ENCODE data around the gene COL23A1. TPM values are rescaled to one million over a fixed set of nuclear protein-coding genes. Genes with fewer than 3 reads are reported as not detected.

The COL23A1 gene
- total RNA-seq, 4 donors from 2014 or later: 0.93 to 4.6 (median 2.4) TPM

DNA sequence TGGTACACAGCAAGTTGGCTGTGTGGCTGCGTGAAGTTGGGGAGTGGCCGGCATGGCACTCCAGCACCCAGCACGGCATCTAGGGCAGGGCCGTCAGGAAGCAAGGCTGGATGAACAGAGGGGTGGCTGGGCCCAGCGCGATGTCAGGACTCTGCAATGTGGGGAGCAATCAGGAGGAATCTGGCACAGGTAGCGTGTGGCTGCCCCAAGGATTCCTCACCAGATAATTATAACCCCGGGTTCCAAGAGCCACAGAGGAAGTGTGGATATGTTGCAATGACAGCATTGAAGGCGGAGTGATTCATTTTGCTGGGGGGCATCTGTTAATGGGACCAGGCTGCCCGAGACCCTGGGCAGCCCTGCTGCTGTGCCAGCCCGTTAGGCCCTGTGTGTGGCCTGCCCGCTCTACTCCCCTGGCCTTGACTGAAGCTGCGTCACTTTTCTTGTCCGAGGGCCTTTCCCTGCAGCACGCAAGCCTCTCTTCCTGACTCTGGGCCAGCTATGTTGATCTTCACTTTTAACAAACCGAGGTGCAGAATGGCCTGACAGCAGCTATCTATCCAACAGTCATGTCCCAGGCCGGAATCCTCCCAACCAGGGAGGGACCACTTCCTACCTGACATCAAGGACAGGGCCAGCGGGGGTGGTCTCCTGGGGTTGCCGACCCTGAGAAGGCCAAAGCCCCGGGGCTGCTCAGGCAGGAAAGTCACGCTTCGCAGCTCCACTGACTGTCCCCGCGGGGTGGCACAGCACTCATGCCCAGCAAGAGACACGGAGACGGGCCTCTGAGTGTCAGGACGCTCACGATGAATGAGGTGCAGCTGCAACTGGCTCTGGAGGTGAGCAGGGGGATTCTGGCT, 239.6 kb downstream of the COL23A1 start:
- no peaks in the 10 kb centered on the region for H3K4me1 ChIP-seq
- ATAC-seq: no peak
- WGBS, 2 donors (ENCODE audit: low coverage in 1 of 2): 85 to 93% methylated on average over 4 to 11 of the region's 28 CpGs
- TF ChIP-seq POLR2A (IDR thresholded peaks at IDR 0.05): no peak
- TF ChIP-seq, protein P1, sequence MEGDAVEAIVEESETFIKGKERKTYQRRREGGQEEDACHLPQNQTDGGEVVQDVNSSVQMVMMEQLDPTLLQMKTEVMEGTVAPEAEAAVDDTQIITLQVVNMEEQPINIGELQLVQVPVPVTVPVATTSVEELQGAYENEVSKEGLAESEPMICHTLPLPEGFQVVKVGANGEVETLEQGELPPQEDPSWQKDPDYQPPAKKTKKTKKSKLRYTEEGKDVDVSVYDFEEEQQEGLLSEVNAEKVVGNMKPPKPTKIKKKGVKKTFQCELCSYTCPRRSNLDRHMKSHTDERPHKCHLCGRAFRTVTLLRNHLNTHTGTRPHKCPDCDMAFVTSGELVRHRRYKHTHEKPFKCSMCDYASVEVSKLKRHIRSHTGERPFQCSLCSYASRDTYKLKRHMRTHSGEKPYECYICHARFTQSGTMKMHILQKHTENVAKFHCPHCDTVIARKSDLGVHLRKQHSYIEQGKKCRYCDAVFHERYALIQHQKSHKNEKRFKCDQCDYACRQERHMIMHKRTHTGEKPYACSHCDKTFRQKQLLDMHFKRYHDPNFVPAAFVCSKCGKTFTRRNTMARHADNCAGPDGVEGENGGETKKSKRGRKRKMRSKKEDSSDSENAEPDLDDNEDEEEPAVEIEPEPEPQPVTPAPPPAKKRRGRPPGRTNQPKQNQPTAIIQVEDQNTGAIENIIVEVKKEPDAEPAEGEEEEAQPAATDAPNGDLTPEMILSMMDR (IDR thresholded peaks at IDR 0.05): no peak
- no peak for TF ChIP-seq EP300 (IDR thresholded peaks at IDR 0.05)
- no peak for TF ChIP-seq POLR2AphosphoS5 (IDR thresholded peaks at IDR 0.05)
- no peak overlapping the region for H3K4me3 ChIP-seq
- peaks cover 14% of the 10 kb centered on the region for H3K27me3 ChIP-seq
- no peaks in the 10 kb centered on the region for H3K9me3 ChIP-seq
- no peak overlapping the region for H3K27ac ChIP-seq
- no peaks in the 10 kb centered on the region for H3K36me3 ChIP-seq

DNA sequence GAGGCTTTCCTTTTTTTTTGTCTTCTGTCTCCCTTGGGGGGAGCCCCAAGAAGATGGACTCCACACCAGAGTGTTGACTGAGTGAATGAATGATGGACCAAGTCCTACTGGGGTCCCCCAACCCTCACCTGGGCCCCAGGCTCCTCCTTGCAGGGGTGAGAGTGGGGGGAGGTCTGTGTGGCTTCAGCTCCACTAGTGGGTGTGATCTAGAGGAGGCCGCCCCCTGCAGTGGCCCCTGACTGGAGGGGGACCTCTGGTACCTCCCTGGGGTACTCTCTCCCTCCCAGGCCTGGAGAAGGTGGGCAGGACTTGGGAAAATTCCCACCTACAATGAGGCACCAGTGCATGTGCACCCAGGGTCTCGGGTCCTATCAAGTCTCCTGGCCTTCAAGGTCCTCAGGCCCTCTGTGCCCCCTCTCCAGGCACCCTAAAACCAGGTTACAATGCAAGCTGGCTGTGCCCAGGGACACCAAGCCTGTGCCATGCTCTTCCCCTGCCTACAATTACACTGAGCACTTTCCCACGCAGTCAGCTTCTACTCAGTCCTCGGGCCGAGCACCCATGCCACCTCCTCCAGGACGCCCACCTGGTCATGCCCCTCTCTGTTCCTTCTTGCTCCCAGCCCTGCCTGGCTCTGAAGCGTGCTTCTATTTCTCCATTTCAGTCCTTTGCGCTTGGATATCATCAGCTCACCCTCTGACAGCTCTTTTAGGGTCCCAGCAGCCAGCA, 240.4 kb downstream of the COL23A1 start:
- ATAC-seq: no peak
- WGBS, 2 donors (ENCODE audit: low coverage in 1 of 2): 95 to 97% methylated on average over 4 to 6 of the region's 8 CpGs
- no peak overlapping the region for H3K4me3 ChIP-seq
- TF ChIP-seq POLR2A (IDR thresholded peaks at IDR 0.05) (no peak), EP300 (IDR thresholded peaks at IDR 0.05) (no peak), POLR2AphosphoS5 (IDR thresholded peaks at IDR 0.05) (no peak)
- TF ChIP-seq, protein P1 (IDR thresholded peaks at IDR 0.05): no peak
- H3K4me1 ChIP-seq: no peaks in the 10 kb centered on the region
- peaks cover 12% of the 10 kb centered on the region for H3K27me3 ChIP-seq
- no peaks in the 10 kb centered on the region for H3K36me3 ChIP-seq
- H3K9me3 ChIP-seq: no peaks in the 10 kb centered on the region
- no peak overlapping the region for H3K27ac ChIP-seq

DNA sequence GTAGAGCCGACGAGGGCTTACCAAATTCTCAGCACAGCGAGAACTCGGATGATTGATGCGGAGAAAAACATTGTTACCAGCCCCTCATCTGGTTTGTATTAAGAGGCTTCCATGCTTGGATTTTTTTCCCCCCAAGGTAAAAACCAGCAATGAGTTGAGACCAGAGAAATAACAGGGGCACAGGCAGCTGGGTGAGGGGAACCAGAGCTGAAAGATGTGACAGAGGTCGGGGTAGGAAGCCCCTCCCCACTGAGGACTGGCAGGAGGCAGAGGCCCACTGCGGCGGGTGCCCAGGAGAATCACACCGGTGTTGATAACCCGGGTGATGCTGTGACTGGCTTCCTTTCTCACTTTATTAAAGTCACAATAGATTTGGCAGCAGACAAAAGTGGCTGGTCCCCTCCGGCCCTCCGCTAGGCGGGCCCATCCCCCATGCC, 241.1 kb downstream of the COL23A1 start:
- no peaks in the 10 kb centered on the region for H3K9me3 ChIP-seq
- TF ChIP-seq, protein P1 (IDR thresholded peaks at IDR 0.05): no peak
- TF ChIP-seq POLR2A (IDR thresholded peaks at IDR 0.05): no peak
- no peak overlapping the region for H3K4me3 ChIP-seq
- 68 to 69% methylated on average over 6 to 7 of the region's 13 CpGs for WGBS, 2 donors (ENCODE audit: low coverage in 1 of 2)
- no peaks in the 10 kb centered on the region for H3K4me1 ChIP-seq
- no peaks in the 10 kb centered on the region for H3K36me3 ChIP-seq
- H3K27me3 ChIP-seq: peaks cover 9% of the 10 kb centered on the region
- ATAC-seq: no peak
- no peak overlapping the region for H3K27ac ChIP-seq

DNA sequence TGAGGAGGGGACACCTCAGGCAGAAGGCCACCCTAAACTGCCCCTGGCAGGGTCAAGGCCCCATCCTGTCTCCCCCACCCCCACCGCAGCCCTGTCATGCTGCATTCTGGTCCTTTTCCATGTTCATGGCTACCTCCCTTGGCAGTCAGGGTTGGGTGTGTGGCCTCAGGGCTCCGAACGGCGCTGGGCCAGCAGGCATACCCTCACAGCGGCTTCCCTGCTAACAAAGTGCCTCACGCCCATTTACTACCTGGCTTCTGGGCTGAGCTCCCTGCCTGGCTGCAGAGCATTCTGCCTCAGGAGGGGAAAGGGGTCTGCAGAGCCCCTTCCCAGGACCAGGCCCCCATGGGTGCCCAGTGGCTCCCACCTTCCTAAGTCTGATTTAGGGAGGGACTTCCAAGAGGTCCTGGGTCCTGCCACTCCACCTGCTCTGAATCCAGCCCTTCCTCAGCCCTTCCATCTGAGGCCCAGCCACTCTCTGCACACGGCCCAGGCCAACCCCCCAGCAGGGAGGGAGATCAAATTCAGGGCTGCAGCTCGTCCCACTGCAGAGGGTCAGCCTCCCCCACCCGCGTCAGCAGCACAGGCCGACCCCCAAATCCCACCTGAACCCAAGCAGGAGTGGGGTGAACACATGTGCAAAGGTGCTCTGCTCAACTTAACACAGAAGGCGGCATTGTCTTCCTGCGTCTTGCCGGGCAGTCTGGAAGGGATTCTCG, 241.7 kb downstream of the COL23A1 start:
- H3K36me3 ChIP-seq: no peaks in the 10 kb centered on the region
- H3K4me1 ChIP-seq: no peaks in the 10 kb centered on the region
- H3K4me3 ChIP-seq: no peak overlapping the region
- H3K9me3 ChIP-seq: no peaks in the 10 kb centered on the region
- H3K27ac ChIP-seq: no peak overlapping the region
- no peak for ATAC-seq
- TF ChIP-seq EP300 (IDR thresholded peaks at IDR 0.05) (no peak), POLR2A (IDR thresholded peaks at IDR 0.05) (no peak), POLR2AphosphoS5 (IDR thresholded peaks at IDR 0.05) (no peak)
- TF ChIP-seq, protein P1 (IDR thresholded peaks at IDR 0.05): no peak
- peaks cover 6% of the 10 kb centered on the region for H3K27me3 ChIP-seq
- WGBS, 2 donors (ENCODE audit: low coverage in 1 of 2): 92 to 100% methylated on average over 2 of the region's 15 CpGs

Data from gastroesophageal sphincter (tissue), 4 donors.